ENCODE data around the gene FAM83F. TPM values are rescaled to one million over a fixed set of nuclear protein-coding genes. Genes with fewer than 3 reads are reported as not detected.

The FAM83F gene
- total and polyA plus RNA-seq, 9 donors, result 0.12 to 3.4 (median 0.66) TPM

- Histone ChIP-seq H3K4me3 (no peak overlapping the region), H3K36me3 (no peaks in the 10 kb centered on the region), H3K9me3 (no peaks in the 10 kb centered on the region), H3K27ac (no peak overlapping the region), H3K27me3 (no peaks in the 10 kb centered on the region), H3K4me1 (ENCODE audit: insufficient read depth) (no peaks in the 10 kb centered on the region)
- 72 to 84% (median 83%) methylated on average over 8 of the region's 8 CpGs for whole genome bisulfite sequencing, 3 donors
- TF ChIP-seq POLR2A (IDR thresholded peaks at IDR 0.05), result no peak
- no peak for TF ChIP-seq EP300 (IDR thresholded peaks at IDR 0.05)
- TF ChIP-seq CTCF (IDR thresholded peaks at IDR 0.05), result no peak
- intact Hi-C loops (cut with DNase I), result no loop called here
- no peak for DNase-seq
Measured at GRCh38 chr22:40006641-40007040, 11.9 kb downstream of the FAM83F start.

GRCh38 chr22:40007853-40008710 lies 13.3 kb downstream of the FAM83F start:
- no peaks in the 10 kb centered on the region for H3K9me3 ChIP-seq
- no peaks in the 10 kb centered on the region for H3K27me3 ChIP-seq
- TF ChIP-seq CTCF (IDR thresholded peaks at IDR 0.05) (no peak), POLR2A (IDR thresholded peaks at IDR 0.05) (no peak), EP300 (IDR thresholded peaks at IDR 0.05) (no peak)
- DNase-seq, result no peak
- H3K4me1 ChIP-seq (ENCODE audit: insufficient read depth), result no peaks in the 10 kb centered on the region
- H3K36me3 ChIP-seq, result no peaks in the 10 kb centered on the region
- H3K4me3 ChIP-seq, result no peak overlapping the region
- intact Hi-C loops (cut with DNase I), result no loop called here
- 78 to 79% (median 79%) methylated on average over 27 of the region's 27 CpGs for WGBS, 3 donors
- H3K27ac ChIP-seq, result no peak overlapping the region

- WGBS, 3 donors, result 71 to 85% (median 81%) methylated on average over 10 of the region's 10 CpGs
- TF ChIP-seq CTCF (IDR thresholded peaks at IDR 0.05) (no peak), EP300 (IDR thresholded peaks at IDR 0.05) (no peak), POLR2A (IDR thresholded peaks at IDR 0.05) (no peak)
- Histone ChIP-seq H3K36me3 (no peaks in the 10 kb centered on the region), H3K9me3 (no peaks in the 10 kb centered on the region), H3K4me1 (ENCODE audit: insufficient read depth) (no peaks in the 10 kb centered on the region), H3K4me3 (no peak overlapping the region), H3K27ac (no peak overlapping the region), H3K27me3 (no peaks in the 10 kb centered on the region)
- DNase-seq, result no peak
- intact Hi-C loops (cut with DNase I), result no loop called here
Measured at GRCh38 chr22:40008726-40009291, 14.1 kb downstream of the FAM83F start.

- TF ChIP-seq CTCF (IDR thresholded peaks at IDR 0.05) (no peak), POLR2A (IDR thresholded peaks at IDR 0.05) (no peak), EP300 (IDR thresholded peaks at IDR 0.05) (no peak)
- no peaks in the 10 kb centered on the region for H3K4me1 ChIP-seq (ENCODE audit: insufficient read depth)
- no peaks in the 10 kb centered on the region for H3K36me3 ChIP-seq
- no peaks in the 10 kb centered on the region for H3K27me3 ChIP-seq
- H3K4me3 ChIP-seq, result no peak overlapping the region
- no peaks in the 10 kb centered on the region for H3K9me3 ChIP-seq
- WGBS, 3 donors, result 25 to 30% (median 28%) methylated on average over 11 of the region's 11 CpGs
- intact Hi-C loops (cut with DNase I), result no loop called here
- DNase-seq, result no peak
- H3K27ac ChIP-seq, result no peak overlapping the region
Measured at GRCh38 chr22:40009292-40009774, 14.6 kb downstream of the FAM83F start.

Data from ovary (tissue), 9 donors.